Thyroid gland (tissue), 4 donors: ENCODE measurements around the gene IQGAP2. TPM values are rescaled to one million over a fixed set of nuclear protein-coding genes. Genes with fewer than 3 reads are reported as not detected.
A peak's percentile ranks its signal among the peaks of the same experiment; 100 is the strongest.

Experiments
- DNase-seq, 2 donors: peaks; one replicate each; pipeline ENCODE4 v3.0.0-alpha.2; 2019
- H3K27ac ChIP-seq, 3 donors: fragments of 200-600 bp; sonication (generic); 1 replicate in 2 of 3; 2 replicates in 1 of 3; pipeline ENCODE4 v1.5.1; 2016 to 2019; ENCODE audit warnings: mild to moderate bottlenecking in 1 of 3, moderate library complexity in 1 of 3
- H3K27me3 ChIP-seq: fragments of 200-600 bp; sonication (generic); one replicate; pipeline ENCODE4 v1.5.1; 2019
- H3K36me3 ChIP-seq, 2 donors: fragments of 200-600 bp; sonication (generic); one replicate each; pipeline ENCODE4 v1.5.1; 2016 to 2019
- H3K4me1 ChIP-seq, 2 donors: fragments of 200-600 bp; sonication (generic); one replicate each; pipeline ENCODE4 v1.5.1; 2017 to 2019
- H3K4me3 ChIP-seq, 3 donors: fragments of 200-600 bp; sonication (generic); replicated peaks in 1 of 3; 1 replicate in 2 of 3; 2 replicates in 1 of 3; pipeline ENCODE4 v1.5.1; 2016; ENCODE audit warnings: mild to moderate bottlenecking in 1 of 3
- H3K9me3 ChIP-seq: fragments of 200-600 bp; sonication (generic); one replicate; pipeline ENCODE4 v1.5.1; 2017
- POLR2A ChIP-seq, 2 donors: fragments of 450-650 bp; IDR thresholded peaks; one replicate each; pipeline ENCODE4 v1.6.1; 2017; ENCODE audit warnings: antibody characterized with exemption in 2 of 2, mild to moderate bottlenecking in 2 of 2, moderate library complexity in 1 of 2
- WGBS, 2 donors: methylation state at CpG; one replicate each; pipeline ENCODE4 v1.1.5; 2017; 5-methylcytosine and 5-hydroxymethylcytosine counted together
- intact Hi-C: fragments of 100-400 bp; cut with DNase I; formaldehyde crosslinking; loops from one replicate; pipeline ENCODE4 v1.15.1; 2023
- total RNA-seq, 4 donors: library from RNA; depleted of rRNA; stranded (reverse); fragments of >200 nt; gene quantifications; one replicate each; pipeline ENCODE4 v1.2.3, GENCODE V29; 2016
- TF ChIP-seq, protein P1 (sequence below), 6 experiments: fragments of 200-600 bp in 3 of 6; fragments of 450-650 bp in 3 of 6; sonication (generic) in 3 of 6; IDR thresholded peaks; one replicate each; pipeline ENCODE4 v1.5.1; 2016 to 2019; ENCODE audit warnings: antibody characterized with exemption in 6 of 6, mild to moderate bottlenecking in 2 of 6, inconsistent platforms in 1 of 6, moderate library complexity in 1 of 6

The IQGAP2 gene
- total RNA-seq, 4 donors from 2014 or later: 55.1 to 85.5 (median 64.0) TPM

DNA sequence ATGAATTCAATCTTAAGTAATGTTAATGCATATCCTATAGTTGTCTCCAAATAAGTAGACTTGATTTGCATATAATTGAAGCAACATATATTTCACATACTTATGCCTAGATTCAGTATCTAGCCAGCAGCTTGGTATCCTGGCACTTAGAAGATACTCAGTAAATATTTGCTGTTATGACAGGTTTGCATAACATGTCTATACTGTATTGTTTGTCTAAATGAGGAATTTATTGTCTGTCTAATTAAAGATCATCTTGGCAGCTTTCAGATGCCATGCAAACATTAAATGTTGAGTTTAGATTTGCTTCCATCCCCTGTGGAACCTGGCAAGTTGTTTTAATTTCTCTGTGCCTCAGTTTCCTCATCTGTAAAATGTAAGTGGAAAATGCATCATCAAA is 9.4 kb downstream of the IQGAP2 start:
- H3K4me3 ChIP-seq: no peak overlapping the region
- DNase-seq: no peak
- no peaks in the 10 kb centered on the region for H3K27me3 ChIP-seq
- H3K36me3 ChIP-seq: no peaks in the 10 kb centered on the region
- intact Hi-C loops: no loop called here
- peaks cover 31 to 49% of the 10 kb centered on the region in 2 donors for H3K4me1 ChIP-seq
- TF ChIP-seq, protein P1, sequence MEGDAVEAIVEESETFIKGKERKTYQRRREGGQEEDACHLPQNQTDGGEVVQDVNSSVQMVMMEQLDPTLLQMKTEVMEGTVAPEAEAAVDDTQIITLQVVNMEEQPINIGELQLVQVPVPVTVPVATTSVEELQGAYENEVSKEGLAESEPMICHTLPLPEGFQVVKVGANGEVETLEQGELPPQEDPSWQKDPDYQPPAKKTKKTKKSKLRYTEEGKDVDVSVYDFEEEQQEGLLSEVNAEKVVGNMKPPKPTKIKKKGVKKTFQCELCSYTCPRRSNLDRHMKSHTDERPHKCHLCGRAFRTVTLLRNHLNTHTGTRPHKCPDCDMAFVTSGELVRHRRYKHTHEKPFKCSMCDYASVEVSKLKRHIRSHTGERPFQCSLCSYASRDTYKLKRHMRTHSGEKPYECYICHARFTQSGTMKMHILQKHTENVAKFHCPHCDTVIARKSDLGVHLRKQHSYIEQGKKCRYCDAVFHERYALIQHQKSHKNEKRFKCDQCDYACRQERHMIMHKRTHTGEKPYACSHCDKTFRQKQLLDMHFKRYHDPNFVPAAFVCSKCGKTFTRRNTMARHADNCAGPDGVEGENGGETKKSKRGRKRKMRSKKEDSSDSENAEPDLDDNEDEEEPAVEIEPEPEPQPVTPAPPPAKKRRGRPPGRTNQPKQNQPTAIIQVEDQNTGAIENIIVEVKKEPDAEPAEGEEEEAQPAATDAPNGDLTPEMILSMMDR (IDR thresholded peaks at IDR 0.05): no peak
- TF ChIP-seq POLR2A (IDR thresholded peaks at IDR 0.05): no peak
- H3K27ac ChIP-seq: no peak overlapping the region
- no peaks in the 10 kb centered on the region for H3K9me3 ChIP-seq

DNA sequence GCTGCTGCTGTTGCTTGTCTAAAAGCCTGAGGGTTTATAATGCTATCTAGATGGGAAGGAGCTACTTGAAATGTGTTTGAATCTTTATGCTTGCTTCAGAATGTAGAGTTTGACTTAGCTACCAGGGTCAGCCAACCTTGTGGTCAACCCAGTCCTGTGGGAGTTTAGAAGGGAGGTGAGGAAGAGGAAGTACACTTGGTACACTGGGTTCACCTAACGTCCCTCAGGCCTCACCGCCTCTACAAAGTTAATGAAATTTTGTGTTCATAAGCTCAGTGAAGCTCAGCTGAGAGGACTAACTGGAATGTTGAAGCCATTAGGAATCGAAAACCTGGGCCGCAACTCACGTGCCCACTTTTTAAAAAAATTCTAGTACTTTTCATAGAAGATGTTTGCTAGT is 10.7 kb downstream of the IQGAP2 start:
- Histone ChIP-seq H3K4me1 (peaks cover 27 to 42% of the 10 kb centered on the region in 2 donors), H3K27me3 (no peaks in the 10 kb centered on the region), H3K36me3 (no peaks in the 10 kb centered on the region), H3K4me3 (no peak overlapping the region), H3K9me3 (no peaks in the 10 kb centered on the region), H3K27ac (peak overlapping the region; percentile 67 to 83 (median 82))
- 26 to 51% methylated on average over 5 of the region's 5 CpGs for WGBS, 2 donors
- TF ChIP-seq, protein P1 (IDR thresholded peaks at IDR 0.05): no peak
- no peak for TF ChIP-seq POLR2A (IDR thresholded peaks at IDR 0.05)
- intact Hi-C loops: no loop called here
- peak; percentile 60 to 62 for DNase-seq

DNA sequence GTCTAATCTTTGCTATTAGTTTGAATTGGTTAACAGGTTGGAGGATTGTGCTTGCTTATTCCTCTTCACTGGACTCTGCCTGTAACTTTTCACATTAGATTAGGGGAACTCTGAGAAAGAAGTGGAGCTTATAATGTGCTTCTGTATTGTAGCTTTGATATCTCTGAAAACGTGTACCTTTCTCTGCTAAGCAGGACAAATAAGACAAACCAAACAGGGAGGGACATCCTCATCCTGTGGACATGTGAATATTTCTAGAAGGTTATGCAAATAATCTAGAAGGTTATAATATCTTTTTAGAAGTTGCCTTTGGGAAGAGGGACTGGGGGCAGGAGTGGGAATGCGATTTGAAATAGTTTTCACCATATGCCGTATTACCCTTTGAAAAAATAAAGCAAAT is 11.7 kb downstream of the IQGAP2 start:
- H3K27me3 ChIP-seq: no peaks in the 10 kb centered on the region
- TF ChIP-seq, protein P1 (IDR thresholded peaks at IDR 0.05): no peak
- TF ChIP-seq POLR2A (IDR thresholded peaks at IDR 0.05): no peak
- no peak for DNase-seq
- H3K9me3 ChIP-seq: no peaks in the 10 kb centered on the region
- WGBS, 2 donors: 72 to 79% methylated on average over 3 of the region's 3 CpGs
- intact Hi-C loops: no loop called here
- H3K36me3 ChIP-seq: no peaks in the 10 kb centered on the region
- H3K4me3 ChIP-seq: no peak overlapping the region
- peak overlapping the region in 2 of 3 donors; percentile 67 to 83 for H3K27ac ChIP-seq
- peaks cover 27 to 42% of the 10 kb centered on the region in 2 donors for H3K4me1 ChIP-seq

DNA sequence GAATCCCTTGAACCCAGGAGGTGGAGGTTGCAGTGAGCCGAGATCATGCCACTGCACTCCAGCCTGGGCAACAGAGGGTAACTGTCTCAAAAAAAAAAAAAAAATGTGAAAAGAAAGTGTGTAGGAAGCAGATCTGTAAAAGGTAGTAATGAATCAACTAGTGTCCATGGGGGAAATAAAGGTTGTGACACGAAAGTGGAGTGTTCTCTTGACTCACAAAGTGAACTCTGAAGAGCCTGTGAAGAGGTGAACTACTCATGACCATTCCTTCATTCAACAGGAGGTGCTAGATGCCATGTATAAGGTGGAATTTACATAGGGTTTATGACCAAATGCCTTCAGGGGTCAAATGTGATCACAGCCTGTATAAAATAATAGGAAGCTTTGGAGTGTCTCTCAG is 12.8 kb downstream of the IQGAP2 start:
- DNase-seq: no peak
- no peak for TF ChIP-seq POLR2A (IDR thresholded peaks at IDR 0.05)
- TF ChIP-seq, protein P1 (IDR thresholded peaks at IDR 0.05): peak in 1 of 6 experiments; percentile 11

DNA sequence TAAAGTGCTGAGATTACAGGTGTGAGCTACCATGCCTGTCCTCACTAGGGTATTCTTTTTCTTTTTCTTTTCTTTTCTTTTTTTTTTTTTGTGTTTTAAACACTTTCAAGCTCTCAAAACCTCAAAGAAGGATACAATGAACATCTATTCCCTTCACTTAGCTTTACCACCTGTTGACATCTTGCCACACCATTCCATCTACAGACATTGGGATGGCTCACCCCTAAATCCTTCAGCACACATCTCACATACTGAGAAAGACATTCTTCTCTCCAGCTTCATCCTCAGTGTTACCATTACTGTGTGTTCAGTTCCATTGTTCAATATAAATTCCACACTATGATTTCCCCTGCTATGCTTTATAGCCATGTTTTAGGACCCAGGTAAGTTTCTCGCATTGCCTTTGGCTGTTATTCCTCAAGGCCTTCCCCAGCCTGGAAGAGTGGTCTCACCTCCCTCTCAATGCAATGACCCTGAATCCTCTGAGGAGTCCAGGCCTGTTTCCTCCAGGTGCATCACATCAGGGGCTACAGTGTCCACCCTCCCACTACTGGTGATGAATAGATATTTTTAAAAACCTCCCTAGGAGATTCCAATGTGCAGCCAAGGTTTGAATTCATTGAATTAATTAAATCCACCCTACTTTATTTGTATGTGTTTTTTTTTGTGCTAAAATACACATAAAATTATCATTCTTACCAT is 16.7 kb downstream of the IQGAP2 start:
- WGBS, 2 donors: 97 to 100% methylated on average over 1 of the region's 1 CpG
- DNase-seq: no peak
- H3K9me3 ChIP-seq: no peaks in the 10 kb centered on the region
- TF ChIP-seq, protein P1 (IDR thresholded peaks at IDR 0.05): no peak
- no peak for TF ChIP-seq POLR2A (IDR thresholded peaks at IDR 0.05)
- no peak overlapping the region for H3K4me3 ChIP-seq
- intact Hi-C loops: no loop called here
- no peak overlapping the region for H3K27ac ChIP-seq
- no peaks in the 10 kb centered on the region for H3K27me3 ChIP-seq
- H3K4me1 ChIP-seq: peaks cover 19 to 50% of the 10 kb centered on the region in 2 donors
- no peaks in the 10 kb centered on the region for H3K36me3 ChIP-seq

More for the DNA sequence above, 12.8 kb downstream of the IQGAP2 start:
- Histone ChIP-seq H3K27ac (peak overlapping the region in 1 of 3 donors; percentile 39), H3K27me3 (no peaks in the 10 kb centered on the region), H3K9me3 (no peaks in the 10 kb centered on the region), H3K4me3 (no peak overlapping the region), H3K36me3 (no peaks in the 10 kb centered on the region), H3K4me1 (peaks cover 27 to 37% of the 10 kb centered on the region in 2 donors)
- 38 to 45% methylated on average over 2 of the region's 2 CpGs for WGBS, 2 donors
- intact Hi-C loops: no loop called here
